HG03039 (cell line): ENCODE data around the gene FAM9C.
A peak's percentile ranks its signal among the peaks of the same experiment; 100 is the strongest.
"Not testable (repeated sequence)": the region's sequence is repeated elsewhere in the genome, so short reads cannot be mapped to it uniquely, and the experiment has no call there.

ENCODE experiments used
- ATAC-seq: cut with Tn5 transposase; IDR thresholded peaks from one replicate; pipeline ENCODE4 v1.9.1; 2021; ENCODE audit warnings: mild to moderate bottlenecking, moderate library complexity; ENCODE audit not compliant: unreplicated experiment

FAM9C gene

DNA sequence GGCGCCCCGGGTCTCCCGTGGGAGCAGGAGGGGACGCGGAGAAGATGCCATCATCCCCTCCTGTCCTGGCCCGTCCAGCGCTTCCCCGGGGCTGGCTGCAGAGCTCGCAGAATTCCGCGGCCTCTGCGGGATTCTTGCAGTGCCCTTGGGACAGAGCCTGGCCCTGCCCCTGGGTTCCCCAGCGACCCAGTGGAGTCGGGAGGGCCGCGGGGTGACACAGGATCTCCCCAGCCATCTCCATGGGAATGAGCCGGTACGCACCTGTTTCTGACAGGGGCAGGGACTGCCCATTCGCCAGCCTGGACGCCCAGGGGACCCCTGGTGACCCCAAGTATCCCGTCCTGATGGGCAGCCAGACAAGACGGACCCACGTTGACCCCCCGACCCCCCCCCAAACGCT is 482 bp downstream of the FAM9C start:
- no peak for ATAC-seq

DNA sequence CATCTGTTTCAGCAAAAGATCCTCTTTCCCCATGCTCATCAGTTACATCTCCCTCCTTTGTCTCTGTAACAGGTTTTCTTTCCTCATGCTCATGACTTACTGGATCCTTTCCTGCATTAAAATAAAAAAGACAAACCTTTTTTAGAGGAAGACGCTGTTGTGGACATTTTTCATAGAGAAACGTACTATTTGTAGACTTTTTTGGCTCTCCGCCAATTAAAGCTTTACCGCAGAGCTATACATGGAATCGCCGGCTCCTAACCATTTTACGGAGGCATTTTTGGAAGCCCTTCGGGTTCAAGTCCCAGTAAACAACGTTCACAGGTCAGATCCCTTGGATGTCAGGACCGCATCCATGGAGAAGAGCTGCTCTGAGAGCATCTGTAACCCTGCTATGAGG is 1.3 kb downstream of the FAM9C start:
- no peak for ATAC-seq

DNA sequence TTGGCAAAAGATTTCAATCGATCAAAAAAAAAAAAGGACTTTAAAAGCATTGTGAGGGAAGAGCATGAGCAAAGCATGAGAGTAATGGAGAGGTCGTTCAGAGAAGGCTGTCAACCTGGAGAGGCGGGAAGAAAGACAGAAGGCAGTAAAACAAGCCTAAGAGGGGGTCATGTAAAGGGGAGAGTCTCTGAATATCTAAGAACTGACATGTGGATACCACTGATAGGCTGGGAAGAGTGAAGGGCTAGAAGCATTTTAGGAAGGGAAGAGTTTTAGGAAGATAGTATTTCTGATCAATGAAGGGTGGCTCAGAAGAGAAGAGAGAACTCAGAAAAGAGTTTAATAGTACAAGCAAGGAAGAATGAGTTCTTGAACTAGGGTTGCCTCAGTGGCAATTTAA is 7.5 kb downstream of the FAM9C start:
- no peak for ATAC-seq

- ATAC-seq: no peak
Measured at GRCh38 chrX:13033193-13033592, 11.2 kb downstream of the FAM9C start.

DNA sequence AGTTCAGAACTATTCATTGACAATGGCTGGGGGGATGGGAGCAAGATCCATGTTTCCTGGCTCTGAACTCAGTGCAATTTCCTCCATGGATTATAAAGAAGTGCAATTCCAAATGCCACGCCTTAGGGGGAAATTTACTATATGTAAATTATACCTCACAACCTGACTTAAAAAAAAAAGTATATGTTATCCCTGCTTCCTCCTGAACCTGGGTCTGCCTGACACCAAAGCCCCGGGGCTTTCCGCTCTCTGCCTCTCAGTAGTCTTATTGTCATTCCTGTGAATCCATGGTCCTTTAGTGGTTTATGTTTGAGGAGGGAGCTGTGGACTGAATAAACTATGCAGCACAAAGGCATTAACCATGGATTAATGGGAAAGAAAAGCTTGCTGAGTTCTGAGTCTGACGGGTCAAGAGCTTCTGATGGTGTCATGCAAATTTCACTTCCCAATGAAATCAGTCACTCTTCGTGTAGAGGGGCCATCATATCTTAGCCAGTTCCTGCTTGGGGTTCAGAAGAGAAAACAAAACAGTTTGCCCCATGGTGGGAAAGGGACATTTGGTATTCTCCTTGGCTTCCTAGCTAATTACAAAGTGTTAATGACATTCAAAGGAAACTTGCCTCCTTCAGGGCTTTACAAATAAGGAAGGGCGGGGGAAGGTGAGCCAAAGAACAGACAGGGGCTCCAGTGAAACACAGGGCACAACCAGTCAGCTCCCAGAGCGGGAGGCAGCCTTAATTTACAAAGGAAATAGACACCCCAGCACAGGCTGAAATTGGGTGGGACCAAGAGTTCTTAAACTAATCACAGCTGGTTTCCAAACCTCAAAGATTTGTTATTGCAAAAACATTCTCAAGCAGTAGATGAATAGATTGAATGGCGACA is 14.3 kb downstream of the FAM9C start:
- ATAC-seq: no peak

- ATAC-seq: no peak
Measured at GRCh38 chrX:13029637-13029886, 14.9 kb downstream of the FAM9C start.

GRCh38 chrX:13028871-13029636 is 15.4 kb downstream of the FAM9C start:
- ATAC-seq: no peak

DNA sequence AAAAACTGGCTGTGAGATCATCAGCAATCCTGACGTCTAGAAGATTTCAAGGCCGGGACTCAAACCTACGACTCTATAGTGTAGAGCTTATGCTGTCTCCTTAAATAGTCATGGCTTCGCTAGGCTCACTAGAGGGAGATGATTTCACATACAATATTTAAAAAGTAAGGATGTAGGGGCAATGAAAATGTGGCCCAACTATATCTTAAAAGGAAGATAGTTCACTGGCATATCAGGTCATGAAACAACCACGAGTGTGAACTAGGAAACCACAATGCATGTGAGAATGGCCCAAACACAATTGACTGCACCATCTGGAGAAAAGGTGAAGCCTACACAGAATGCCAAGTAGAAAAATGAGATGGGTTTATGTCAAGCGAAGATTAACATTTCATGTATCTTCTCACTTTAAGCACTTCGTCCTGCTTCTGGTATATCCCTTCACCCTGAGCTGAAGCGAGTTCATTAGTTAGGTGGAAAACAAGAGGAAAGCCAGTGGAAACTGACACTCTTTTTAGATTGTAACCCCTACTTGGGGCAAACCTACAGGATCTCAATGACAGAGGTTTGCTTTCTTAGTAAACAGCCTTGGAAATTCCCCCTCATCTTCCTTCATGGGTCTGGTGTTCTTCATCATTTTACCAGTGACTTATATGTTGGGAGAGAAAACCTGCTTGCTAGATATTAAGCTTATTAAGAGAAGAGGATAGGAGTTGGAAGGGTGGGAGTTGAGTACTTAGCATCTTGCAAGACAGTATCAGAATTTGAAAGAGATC is 17.4 kb downstream of the FAM9C start:
- no peak for ATAC-seq

DNA sequence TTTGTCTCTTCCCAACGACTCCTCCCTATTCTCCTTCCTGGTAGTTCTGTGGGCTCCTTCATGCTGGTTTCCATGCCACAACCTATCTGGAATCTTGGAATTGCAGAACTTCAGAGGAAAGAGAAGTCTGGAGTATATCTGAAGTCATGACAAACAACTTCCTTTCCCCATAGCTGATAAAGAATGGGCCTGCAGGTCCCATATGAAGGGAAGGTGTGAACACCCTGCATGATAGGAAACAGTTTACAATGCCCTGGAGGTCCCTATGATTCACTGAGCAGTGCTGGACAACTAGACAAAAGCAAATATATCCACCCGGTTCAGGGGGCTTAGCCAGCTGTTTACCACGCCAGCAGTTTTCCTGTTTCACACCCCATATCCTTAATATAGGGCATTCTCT is 19.4 kb downstream of the FAM9C start:
- ATAC-seq: no peak

GRCh38 chrX:13023979-13024378 is 20.4 kb downstream of the FAM9C start:
- ATAC-seq: no peak

- ATAC-seq: no peak
Measured at GRCh38 chrX:13023567-13023966, 20.9 kb downstream of the FAM9C start.

GRCh38 chrX:13022926-13023325 is 21.5 kb downstream of the FAM9C start:
- ATAC-seq: no peak

- not testable (repeated sequence) for ATAC-seq
Measured at GRCh38 chrX:13016731-13017130, 27.7 kb downstream of the FAM9C start.

- ATAC-seq: no peak
Measured at GRCh38 chrX:13015536-13016236, 28.7 kb downstream of the FAM9C start.

- peak; percentile 18 for ATAC-seq
Measured at GRCh38 chrX:13014111-13015096, 30.0 kb downstream of the FAM9C start.

- peak; percentile 67 for ATAC-seq
Measured at GRCh38 chrX:13013363-13014110, 30.9 kb downstream of the FAM9C start.

- no peak for ATAC-seq
Measured at GRCh38 chrX:13010546-13010945, 33.9 kb downstream of the FAM9C start.

DNA sequence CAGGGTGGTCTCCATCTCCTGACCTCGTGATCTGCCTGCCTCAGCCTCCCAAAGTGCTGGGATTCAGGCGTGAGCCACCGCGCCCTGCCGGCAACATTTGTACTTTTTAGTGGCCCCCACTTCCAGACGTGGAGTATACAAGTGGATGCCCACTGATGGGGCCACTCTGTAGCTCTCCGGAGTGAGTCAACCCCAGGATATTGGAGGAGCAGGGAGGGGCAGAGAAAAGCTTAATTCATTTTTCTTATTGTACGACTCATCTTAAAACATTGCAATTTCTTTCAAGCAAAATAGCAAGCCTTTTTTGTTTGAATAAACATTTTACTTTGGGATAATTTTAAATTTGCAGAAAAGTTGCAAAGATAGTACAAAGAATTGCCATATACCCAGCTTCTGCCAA is 34.6 kb downstream of the FAM9C start:
- ATAC-seq: no peak

DNA sequence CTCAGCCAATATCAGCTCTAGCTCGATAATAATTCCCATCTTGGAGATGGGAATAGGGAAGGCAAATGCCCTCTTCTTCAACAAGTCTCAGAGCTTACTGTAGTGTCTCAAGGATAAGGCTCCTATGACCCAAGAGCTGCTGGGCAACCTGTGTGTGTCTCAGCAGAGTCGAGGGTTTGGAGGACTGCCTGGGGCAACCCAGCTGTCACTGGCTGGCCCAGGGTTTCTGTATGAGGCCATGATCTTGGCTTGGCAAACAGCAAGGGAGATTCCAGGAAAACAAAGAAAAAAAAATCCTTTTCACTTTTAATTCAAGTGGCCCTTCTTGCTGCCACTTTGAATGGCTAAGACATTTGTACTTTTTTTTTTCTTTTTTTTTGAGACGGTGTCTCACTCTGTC is 35.1 kb downstream of the FAM9C start:
- ATAC-seq: no peak
